ENCODE measurements around the gene SMIM35. TPM values are rescaled to one million over a fixed set of nuclear protein-coding genes. Genes with fewer than 3 reads are reported as not detected.

The SMIM35 gene
- not detected in 2 replicates for total RNA-seq

DNA sequence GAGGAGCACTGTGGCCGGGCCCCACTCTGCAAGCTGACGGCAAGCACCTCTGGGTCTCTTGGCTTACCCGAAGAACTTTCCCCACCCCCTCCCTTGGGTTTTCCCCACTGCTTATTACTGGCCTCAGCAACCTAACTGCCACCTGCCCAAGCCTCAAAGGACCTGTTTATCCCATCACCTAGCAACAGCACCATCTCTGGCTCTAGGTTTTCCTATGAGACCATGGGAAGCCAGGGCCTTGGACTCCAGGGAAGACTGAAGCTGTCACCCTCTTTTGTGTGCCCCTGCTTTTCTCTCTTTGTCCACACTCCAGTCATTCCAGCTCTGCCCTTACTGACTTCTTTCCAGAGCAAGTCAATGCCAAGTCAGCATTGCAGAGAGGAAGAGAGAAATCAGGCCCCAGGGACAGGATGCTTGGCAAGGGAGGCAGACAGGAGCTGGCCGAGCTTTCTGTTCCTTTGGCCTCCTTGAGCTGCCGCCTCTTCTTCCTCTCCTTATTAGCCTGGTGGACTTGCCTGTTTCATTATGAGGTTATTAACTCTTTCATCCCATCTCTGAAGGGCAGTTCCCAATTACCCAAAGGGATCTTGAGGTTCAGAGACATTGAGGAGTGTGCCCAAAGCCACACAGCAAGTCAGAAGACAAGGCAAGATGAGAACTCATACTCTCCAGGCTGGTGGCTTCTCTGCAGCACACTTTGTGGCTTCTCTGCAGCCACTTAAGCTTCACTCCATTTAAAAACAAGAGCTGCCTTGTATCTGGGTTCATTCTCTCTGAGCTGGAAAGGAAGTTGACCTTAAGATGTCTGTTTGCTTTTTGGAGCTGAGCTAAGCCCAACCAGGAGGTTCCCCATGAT lies at the start of gene SMIM35:
Gene SMIM35, minus strand, starts transcription at position 51 of the 856 bp plus-strand sequence. CDS start 206 bp downstream, outside the sequence.
- DNase-seq (ENCODE audit: low read depth) = no peak
- TF ChIP-seq CTCF (IDR thresholded peaks at IDR 0.05; ENCODE audit: insufficient read depth, low read length, poor library complexity, severe bottlenecking) = no peak
- Histone ChIP-seq H3K36me3 (ENCODE audit: control insufficient read depth, insufficient read depth, low read length) (no peaks in the 10 kb centered on the region), H3K27me3 (ENCODE audit: control insufficient read depth, insufficient read depth, low read length) (peaks cover 2% of the 10 kb centered on the region), H3K4me3 (ENCODE audit: low read depth, low read length) (no peak within 1 kb of the TSS)

GRCh38 chr11:118136341-118136740 lies 49.6 kb upstream of the SMIM35 start:
- no peaks in the 10 kb centered on the region for H3K36me3 ChIP-seq (ENCODE audit: control insufficient read depth, insufficient read depth, low read length)
- DNase-seq (ENCODE audit: low read depth) = no peak
- H3K4me3 ChIP-seq (ENCODE audit: low read depth, low read length) = no peak overlapping the region
- no peak for TF ChIP-seq CTCF (IDR thresholded peaks at IDR 0.05; ENCODE audit: insufficient read depth, low read length, poor library complexity, severe bottlenecking)
- H3K27me3 ChIP-seq (ENCODE audit: control insufficient read depth, insufficient read depth, low read length) = peaks cover 34% of the 10 kb centered on the region

GRCh38 chr11:118135796-118136165 lies 49.0 kb upstream of the SMIM35 start:
- no peak for TF ChIP-seq CTCF (IDR thresholded peaks at IDR 0.05; ENCODE audit: insufficient read depth, low read length, poor library complexity, severe bottlenecking)

GRCh38 chr11:118135051-118135795 lies 48.5 kb upstream of the SMIM35 start:
- Histone ChIP-seq H3K4me3 (ENCODE audit: low read depth, low read length) (no peak overlapping the region), H3K36me3 (ENCODE audit: control insufficient read depth, insufficient read depth, low read length) (no peaks in the 10 kb centered on the region), H3K27me3 (ENCODE audit: control insufficient read depth, insufficient read depth, low read length) (peaks cover 31% of the 10 kb centered on the region)
- no peak for DNase-seq (ENCODE audit: low read depth)
- TF ChIP-seq CTCF (IDR thresholded peaks at IDR 0.05; ENCODE audit: insufficient read depth, low read length, poor library complexity, severe bottlenecking) = no peak

More at GRCh38 chr11:118135796-118136165, 49.0 kb upstream of the SMIM35 start:
- H3K27me3 ChIP-seq (ENCODE audit: control insufficient read depth, insufficient read depth, low read length) = peaks cover 31% of the 10 kb centered on the region
- no peaks in the 10 kb centered on the region for H3K36me3 ChIP-seq (ENCODE audit: control insufficient read depth, insufficient read depth, low read length)
- H3K4me3 ChIP-seq (ENCODE audit: low read depth, low read length) = no peak overlapping the region
- no peak for DNase-seq (ENCODE audit: low read depth)

DNA sequence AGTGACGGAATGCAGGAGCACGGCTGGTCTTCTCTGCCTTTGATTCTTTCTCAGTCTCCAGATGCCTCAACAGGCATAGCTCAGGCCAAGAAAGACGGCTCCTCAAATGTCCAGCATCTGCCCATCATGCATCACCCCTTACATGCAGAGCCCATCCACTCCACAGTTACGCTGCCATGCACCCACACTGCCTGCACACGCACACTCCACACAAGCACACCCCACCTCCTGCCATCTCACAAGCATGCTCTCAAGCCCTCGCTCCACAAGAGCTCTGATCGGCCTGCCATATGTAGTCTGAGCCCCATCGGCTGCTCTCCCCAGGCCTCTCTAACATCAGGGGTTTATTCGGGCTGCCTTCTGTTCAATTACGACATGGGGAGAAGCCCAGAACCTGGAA lies 47.1 kb upstream of the SMIM35 start:
- TF ChIP-seq CTCF (IDR thresholded peaks at IDR 0.05; ENCODE audit: insufficient read depth, low read length, poor library complexity, severe bottlenecking) = no peak

More for the DNA sequence above, 47.1 kb upstream of the SMIM35 start:
- Histone ChIP-seq H3K4me3 (ENCODE audit: low read depth, low read length) (no peak overlapping the region), H3K27me3 (ENCODE audit: control insufficient read depth, insufficient read depth, low read length) (peaks cover 33% of the 10 kb centered on the region), H3K36me3 (ENCODE audit: control insufficient read depth, insufficient read depth, low read length) (no peaks in the 10 kb centered on the region)
- DNase-seq (ENCODE audit: low read depth) = no peak

All from kidney epithelial cell (primary cell).